Stimulated activated CD4-positive, alpha-beta T cell treated with anti-CD3 and anti-CD28 coated beads, Interleukin-2, amount 100 ng/mL, for 24 hours (primary cell): ENCODE results near the gene P2RY1.
A peak's percentile ranks its signal among the peaks of the same experiment; 100 is the strongest.

Experiments used
- DNase-seq, 2 donors: peaks; one replicate each; pipeline ENCODE4 v3.0.0-alpha.2; 2020

P2RY1 gene, protein sequence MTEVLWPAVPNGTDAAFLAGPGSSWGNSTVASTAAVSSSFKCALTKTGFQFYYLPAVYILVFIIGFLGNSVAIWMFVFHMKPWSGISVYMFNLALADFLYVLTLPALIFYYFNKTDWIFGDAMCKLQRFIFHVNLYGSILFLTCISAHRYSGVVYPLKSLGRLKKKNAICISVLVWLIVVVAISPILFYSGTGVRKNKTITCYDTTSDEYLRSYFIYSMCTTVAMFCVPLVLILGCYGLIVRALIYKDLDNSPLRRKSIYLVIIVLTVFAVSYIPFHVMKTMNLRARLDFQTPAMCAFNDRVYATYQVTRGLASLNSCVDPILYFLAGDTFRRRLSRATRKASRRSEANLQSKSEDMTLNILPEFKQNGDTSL

DNA sequence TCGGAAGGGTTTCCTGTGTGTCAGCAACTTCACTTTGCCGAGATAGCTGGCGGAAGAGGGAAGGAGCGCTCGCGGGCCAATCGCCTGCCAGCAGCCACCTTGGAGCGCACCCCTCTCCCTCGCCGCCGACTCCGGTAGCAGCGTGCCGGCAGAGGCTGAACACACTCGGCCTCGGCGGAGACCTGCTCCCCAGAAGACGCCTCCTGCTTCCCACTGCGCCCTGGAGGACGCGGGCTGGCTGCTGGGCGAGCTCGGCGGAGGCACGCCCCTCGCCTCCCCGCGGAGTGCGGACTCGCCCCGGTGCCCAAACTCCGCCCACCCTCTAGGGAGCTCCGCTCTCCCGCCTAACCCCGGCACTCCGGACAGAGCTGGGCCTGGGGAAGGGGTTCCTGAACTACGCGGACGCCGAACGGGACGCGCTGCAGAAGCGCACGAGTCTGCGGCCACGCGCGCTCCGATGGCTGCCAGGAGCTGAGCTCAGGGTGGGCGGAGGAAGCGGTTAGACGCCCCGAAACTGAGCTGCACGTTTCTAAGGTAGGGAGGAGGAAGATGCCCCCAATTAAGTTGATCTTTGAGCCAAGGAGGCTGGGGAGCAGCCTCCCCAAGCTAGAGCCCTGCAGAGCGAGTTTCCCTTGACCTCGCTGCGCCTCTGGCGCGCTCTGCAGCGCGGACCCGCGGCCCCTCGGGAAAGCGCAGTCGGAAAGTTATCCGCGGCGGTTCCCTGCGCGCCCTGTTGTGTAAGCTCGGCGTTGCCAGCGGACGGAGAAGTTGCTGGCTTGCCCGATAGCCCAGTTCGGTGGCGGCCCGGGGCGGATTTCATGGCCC, at the start of gene P2RY1:
Gene P2RY1, plus strand, starts transcription at position 356 of the 825 bp plus-strand sequence. CDS start 652 bp downstream, outside the sequence.
- peak in 1 of 2 donors; percentile 54 for DNase-seq

DNA sequence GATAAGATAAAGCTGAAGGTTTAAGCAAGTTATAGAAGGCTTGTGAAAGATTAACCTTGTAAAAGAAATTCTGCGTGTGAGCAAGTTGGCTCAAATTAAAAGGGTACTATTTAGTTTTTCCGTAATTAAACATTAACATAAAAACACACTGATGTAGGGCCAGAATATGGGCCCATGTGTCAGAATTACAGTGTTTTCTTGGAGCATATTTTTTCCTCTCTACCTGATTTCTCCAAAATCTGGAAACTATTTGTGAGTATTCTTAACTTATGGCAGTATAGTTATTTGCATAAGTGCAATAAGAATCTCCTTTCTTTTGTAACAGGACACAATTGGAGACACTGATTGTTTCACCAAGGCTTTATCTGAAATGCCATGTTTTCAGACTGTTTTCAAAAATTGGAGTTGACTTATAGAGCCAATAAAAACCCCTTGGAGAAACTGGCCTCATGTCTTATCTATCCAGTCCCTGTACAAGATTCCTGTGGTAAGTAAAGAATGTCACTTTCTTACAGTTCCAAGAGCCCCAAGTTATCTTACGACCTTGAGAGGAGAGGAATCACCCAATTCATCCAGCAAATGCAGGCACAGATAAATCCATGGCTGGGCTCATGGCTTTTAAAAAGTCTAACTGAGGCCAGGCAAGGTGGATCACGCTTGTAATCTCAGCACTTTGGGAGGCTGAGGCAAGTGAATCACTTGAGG, 47.8 kb upstream of the P2RY1 start:
- DNase-seq = no peak

DNA sequence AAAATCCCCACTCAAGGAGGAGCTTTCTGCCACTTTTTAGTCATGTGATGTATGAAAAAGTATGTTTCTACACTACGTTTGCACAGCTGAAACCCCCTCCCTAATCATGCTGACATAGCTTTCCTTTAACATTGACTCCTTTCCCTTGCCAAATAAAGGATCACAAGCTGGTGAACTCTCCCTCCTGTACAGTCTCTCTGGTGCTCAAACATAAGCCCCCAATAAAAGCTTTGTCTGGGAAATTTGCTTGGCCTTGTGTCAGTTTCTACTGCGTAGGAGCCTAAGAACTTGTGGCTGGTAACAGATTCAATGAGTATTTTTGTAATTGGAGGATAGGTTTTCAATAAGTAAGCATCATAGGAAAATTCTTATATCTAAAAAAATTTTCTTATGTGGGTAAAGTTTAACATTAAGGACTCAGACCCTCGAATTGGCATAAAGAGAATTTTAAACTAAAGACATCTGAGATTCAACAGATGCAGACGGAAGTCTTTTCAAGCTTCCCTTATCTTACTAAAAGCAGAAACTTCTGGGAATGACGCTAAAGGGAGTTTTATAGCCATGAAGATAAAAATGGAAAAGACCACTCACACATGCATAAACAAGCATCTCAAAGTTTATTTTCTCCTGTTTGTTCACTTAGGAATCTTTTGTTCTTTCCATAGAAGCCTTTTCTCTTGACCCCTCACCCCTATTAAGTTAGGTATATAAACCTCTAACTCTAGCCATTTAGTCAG, 44.1 kb upstream of the P2RY1 start:
- DNase-seq = no peak

DNA sequence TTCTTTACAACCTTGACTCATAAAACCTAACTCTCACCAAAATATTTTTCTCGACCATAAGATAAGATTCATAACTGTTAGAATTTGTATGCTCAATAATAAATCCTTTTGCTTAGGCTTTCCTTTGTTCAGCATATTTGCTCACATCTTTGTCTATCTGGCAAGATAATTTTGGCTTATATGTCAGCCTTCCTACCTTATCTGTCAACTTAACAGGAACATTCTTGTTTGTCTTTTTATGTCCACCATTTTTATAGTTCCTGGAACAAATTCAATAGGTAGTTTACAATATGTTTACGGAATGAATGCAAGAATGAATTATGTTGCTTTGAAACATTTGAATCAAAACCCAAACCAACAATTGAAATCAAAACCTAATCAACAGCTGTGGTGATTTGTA, 41.0 kb upstream of the P2RY1 start:
- no peak for DNase-seq

DNA sequence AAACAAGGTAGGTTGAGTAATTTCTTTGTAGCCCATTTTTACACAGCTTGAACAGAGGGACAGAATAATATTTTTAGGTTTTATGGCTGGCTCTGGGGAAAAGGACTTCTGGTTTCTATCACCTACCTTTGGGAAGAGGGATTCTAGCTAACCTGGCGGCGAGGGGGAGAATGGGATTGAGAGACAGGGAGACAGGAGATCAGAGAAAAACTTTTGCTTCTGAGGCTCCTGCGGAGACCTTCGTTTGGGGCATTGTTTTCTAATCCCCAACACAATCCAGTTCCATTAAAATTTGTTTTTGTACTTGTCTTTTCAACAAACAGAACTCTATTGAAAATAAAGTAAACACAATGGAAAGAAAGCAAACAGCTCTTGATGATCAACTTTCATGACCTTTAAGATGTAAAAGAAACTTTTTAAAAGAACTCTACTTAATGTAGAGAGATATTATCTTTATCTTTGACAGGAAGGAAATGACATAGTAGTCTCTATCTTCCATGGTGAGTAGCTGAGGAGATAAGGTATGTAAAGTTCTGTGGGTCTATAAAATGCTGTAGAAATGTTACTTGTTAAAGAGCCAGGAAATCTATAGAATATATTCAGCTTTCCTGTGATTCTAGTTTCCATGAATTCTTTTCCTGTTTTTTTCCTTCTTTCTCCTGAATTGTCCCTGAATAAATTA, 37.0 kb upstream of the P2RY1 start:
- DNase-seq = no peak

DNA sequence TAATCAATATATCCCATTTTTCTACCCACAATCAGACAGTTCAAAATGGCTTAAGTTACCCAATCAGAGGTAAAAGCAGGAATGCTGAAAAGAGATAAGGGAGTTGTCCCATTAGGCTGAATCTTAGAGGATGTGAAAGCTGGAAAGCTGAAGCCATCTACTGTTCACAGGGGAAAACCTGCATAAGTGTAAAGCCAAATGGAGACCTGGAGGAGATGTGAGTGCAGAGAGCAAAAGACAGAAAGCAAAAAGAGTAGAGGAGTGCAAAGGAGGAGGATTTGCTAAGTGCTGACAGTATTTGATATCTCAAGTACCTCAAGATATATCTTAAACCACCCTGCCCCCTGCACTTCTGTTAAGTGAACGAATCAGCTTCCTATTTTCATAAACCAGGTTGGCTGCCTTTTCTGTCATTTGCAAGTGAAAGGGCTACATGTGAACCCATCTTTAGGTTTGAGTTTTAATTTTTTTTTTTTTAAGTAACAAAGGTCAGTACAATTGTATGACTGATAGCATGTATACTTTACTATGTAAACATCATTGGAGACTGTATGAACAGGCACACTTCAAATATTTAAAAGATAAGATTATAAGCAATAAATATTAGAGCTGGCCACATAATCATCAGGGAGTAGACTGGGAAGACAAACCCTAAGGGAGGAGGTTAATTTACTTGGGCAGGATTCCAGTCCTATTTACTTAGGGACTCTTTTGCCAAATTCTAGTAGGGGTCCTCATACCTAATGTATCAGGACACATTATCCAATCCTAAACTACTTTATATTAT, 22.8 kb upstream of the P2RY1 start:
- DNase-seq = no peak

DNA sequence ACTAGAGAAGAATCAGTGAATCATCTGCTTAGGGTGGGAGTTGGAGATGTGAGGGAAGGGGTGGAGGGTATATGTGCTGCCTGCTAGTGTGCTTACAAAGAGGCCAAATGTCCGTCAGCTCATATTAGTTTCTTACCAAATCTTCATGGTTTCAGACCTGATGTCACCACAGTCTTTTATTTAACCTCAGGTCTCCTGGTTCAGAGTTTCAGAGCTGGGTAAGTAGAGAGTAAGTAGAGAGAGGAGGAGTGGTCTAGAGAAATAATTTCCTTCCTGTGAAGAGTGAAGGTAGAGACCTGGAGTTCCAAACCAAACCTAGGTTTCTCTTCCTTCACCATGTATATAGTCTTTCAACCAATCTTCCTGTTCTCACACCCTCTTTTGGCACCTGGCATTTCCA, 17.5 kb upstream of the P2RY1 start:
- no peak for DNase-seq

DNA sequence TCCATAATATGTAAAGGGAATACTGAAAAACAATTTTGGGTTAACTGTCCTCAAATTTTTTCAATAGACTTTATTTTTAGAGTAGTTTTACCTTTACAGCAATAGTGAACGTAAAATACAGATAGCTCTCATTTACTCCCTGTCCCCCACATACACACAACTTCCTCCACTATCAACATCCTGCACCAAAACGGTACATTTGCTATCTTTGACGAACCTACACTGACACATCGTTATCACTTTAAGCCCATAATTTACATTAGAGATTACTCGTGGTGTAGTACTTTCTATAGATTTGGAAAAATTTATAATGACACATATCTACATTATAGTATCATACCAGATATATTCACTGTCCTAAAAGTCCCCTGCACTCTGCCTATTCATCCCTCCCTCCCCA, 16.9 kb upstream of the P2RY1 start:
- DNase-seq = no peak

DNA sequence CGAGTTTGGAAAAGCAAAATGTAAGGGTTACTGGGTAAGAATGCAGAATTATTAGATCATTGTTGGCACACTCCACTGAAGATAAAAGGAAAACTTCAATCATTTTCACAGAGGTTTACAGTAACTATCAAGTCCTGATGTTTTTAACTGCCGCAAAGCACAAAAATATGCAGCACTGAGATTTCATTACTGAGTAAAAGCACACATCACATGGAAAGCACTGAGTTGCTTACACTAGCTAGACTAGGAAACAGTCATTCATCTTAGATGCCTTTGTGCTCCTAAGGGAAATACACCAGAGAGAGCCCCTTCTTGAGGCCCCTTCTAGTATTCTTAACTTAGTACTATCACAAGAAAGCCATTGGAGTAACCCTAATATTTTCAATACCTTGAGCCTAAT, 11.8 kb upstream of the P2RY1 start:
- DNase-seq = no peak

DNA sequence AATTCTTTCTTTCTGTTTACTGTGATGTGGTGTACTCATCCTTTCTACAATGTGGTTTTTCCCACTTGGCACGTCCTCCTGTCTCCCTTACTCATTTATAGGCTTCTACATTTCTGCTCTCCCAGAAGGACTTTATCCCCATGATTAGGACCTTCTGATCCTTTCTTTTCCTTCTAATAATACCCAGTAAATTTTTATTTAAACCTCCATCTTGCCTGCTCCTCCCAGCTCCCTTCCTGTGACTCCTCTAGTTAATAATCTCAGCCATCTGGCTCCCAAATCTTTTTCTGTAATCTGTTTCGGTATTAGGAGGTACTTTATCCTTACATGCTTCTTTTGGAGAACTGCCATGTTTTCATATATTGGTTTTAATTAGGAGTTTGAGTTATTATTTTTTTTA, 11.2 kb upstream of the P2RY1 start:
- no peak for DNase-seq

DNA sequence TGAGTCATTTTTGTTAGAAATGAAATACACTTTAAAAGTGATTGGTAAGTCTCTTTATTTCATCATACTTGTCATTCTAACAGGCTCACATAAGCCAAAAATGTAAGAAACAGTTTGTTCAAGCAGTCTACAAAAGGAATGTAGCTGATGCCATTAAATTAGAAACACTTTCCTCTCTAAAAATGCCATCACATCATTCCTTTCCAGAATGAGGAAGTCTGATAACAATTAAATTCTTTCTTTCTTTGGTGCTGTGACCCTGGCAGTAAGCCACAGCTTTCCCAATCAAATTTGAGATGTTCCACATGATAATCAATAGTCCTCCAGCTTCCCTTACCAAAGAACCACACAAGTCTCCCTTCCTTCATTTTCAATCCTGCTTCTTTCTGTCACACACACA, 9.4 kb upstream of the P2RY1 start:
- DNase-seq = no peak

DNA sequence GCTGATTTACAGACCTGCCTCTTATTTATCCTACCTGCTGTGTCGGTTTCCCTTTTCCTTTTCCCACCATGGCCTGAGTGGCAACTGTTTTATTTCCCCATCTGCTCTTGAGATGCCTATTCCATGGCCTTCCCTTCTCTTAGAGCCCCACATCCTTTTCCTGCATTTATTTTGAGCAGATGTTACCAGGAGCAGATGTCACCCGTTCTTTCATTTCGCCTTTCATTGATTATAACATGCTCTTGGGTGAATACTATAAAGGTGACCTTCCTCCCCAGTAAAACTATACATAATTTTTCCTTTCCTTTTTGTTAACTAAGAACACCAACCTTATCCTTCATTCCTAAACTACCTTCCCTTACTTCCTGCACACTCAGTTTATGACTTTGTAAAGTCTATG, 8.5 kb upstream of the P2RY1 start:
- DNase-seq = no peak

DNA sequence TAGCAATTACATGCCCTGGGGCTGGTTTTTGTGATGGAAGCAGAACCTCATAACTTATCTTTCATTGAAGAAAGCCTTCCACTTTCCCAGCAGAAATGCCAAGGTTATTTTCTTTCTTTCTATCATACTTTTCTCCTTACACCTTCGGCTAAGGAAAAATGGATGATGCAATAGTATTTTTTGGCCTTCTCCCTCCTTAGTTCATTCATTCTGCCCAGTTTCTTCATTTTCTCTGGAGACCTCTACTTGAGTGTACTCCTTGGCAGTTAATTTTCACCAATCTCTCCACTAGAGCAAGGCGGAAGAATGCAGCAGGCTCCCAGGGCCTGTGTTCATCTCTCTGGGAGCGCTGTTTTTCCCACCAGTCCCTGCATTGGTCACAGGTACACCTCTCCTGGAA, 7.6 kb upstream of the P2RY1 start:
- no peak for DNase-seq

DNA sequence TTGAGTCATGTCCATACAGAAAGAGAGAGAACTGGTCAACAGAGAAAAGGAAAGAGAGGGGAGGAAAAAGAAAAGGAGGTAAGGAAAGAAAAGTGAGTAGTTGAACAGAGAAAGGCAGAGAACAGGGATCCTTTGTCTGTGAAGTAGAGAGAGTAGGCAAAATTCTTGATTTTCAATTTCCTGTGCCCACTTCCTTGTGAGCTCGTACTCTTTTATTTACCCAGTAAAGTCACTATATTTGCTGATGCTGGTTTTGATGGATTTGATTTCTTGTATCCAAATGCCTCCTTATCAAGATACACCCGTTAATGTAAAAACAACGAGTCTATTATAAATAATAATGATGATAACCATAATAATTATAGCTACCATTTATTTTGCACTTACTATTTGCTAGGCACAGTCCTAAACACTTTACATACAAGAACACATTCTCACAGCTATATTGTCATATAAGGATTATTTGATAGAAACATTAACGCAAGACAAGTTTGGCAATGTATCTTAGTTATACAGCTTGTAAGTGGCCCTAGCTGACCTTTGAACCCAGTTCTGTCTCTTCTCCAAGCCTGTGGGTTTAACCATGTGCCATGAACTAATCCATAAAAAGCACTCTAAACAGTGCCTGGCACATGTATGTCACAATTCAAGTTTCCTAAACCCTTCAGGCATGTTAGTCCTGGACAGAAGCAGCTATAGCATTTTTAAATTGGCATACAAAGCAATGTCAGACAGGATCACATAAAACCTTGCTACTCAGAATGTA, 6.7 kb upstream of the P2RY1 start:
- no peak for DNase-seq

DNA sequence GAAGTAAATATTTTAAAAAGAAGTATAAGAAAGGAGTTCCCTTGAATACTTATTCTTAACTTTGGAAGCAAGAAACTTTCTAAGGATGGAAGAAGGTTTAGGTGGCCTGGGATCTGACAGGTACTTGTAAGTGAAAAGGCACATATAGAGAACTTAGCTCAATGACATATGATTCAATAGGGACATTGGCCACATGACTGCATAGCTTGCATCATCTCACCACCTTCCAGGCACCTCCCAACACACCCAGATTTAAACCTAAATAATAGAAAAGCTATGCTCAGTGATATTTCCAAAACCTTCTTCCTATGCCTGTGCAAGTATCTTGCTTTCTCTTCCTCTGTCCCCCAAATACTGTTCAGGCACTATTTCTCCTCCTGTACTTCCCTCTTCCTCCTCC, 4.7 kb upstream of the P2RY1 start:
- no peak for DNase-seq

DNA sequence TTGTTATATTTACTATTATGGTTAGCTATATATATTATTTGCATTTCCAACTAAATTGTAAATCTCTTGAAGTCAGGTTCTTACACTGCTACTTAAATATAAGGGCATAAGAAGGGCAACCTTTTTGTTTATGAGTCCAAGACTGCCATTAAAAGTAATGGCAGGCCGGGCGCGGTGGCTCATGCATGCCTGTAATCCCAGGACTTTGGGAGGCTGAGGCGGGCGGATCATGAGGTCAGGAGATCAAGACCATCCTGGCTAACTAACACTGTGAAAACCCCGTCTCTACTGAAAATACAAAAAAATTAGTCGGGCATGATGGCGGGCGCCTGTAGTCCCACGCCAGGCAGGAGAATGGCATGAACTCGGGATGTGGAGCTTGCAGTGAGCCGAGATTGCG, 2.9 kb upstream of the P2RY1 start:
- no peak for DNase-seq

DNA sequence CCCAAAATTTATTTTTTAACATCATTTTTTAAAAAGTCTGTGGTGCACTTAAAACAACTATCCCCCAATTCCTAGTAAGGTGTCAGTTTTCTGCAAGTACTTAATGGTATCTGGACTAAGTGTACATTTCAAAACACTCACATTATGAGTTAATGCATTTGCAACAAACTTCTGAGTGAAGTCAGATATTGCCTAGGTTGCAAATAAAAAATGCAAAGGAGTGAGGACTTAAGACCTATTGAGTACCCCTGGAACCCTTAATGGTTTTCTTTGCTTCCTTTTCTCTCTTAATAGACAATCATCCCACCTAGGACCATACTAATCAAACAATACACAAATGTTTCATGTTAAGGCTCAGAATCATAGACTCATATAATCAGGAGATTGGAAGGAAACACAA, 1.8 kb upstream of the P2RY1 start:
- DNase-seq = no peak

DNA sequence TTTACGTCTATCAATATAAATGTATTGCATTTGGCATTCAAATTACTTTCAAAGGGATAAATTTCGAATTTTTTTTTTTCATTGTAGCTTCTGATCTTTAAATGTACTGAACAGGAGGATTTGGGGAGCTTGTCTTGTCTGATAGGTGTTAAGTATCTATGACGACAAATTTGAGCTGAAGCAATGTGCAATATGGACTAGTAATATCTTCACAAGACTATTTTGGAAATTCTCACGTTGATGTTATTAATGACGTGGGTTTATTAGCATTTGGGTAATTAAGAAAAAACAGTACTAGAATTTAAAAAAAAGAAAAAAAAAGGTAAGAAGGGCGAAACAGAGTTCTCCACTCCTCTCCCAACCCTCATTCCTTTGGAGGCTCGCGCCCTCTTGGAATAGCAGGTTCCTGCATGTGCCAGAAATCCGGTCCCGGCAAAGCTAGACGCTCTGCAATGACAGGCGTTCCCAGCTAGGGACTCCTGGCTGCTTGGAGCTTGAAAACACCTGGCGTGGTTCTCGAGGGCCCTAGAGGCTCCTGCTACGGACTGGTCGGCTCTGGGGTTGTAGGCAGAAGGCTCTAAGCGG, 648 bp upstream of the P2RY1 start:
- no peak for DNase-seq

DNA sequence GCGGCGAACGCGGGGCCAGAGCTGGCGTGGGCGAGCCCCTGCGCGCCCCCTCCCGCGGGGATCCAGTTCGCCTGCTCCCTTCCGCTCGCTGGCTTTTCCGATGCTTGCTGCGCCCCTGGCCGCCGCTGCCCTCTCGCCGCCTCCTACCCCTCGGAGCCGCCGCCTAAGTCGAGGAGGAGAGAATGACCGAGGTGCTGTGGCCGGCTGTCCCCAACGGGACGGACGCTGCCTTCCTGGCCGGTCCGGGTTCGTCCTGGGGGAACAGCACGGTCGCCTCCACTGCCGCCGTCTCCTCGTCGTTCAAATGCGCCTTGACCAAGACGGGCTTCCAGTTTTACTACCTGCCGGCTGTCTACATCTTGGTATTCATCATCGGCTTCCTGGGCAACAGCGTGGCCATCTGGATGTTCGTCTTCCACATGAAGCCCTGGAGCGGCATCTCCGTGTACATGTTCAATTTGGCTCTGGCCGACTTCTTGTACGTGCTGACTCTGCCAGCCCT, 721 bp downstream of the P2RY1 start:
- DNase-seq = peak in 1 of 2 donors; percentile 7

DNA sequence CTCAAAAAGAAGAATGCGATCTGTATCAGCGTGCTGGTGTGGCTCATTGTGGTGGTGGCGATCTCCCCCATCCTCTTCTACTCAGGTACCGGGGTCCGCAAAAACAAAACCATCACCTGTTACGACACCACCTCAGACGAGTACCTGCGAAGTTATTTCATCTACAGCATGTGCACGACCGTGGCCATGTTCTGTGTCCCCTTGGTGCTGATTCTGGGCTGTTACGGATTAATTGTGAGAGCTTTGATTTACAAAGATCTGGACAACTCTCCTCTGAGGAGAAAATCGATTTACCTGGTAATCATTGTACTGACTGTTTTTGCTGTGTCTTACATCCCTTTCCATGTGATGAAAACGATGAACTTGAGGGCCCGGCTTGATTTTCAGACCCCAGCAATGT, 1.3 kb downstream of the P2RY1 start:
- DNase-seq = no peak
